HG03575 (cell line): Measurements from ENCODE around the gene NOSTRIN.
A peak's percentile ranks its signal among the peaks of the same experiment; 100 is the strongest.
"Not testable (repeated sequence)": the region's sequence is repeated elsewhere in the genome, so short reads cannot be mapped to it uniquely, and the experiment has no call there.

ENCODE experiments used
- ATAC-seq: cut with Tn5 transposase; IDR thresholded peaks from one replicate; pipeline ENCODE4 v1.9.1; 2021; ENCODE audit not compliant: unreplicated experiment, insufficient number of reproducible peaks, low FRiP score; ENCODE audit errors: extremely low read depth

Gene NOSTRIN

DNA sequence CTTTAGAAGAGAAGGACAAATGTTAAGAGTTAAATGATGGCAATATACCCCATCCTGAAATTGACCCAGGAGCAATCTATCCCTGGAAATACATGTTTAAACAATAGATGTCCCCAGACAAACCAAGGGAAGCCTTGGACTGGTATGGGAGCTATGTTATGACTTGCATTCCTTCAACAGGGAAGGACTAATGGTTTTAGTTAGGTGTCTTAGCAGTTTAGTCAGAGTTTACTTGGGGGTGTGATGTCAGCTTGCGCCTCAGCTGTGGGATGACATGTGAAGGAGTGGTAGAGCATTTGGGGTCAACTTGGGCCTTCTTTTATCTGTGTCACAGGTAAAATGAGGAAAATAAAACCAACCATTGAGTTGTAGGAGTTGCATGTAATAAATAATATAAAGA is 51.0 kb downstream of the NOSTRIN start:
- no peak for ATAC-seq

DNA sequence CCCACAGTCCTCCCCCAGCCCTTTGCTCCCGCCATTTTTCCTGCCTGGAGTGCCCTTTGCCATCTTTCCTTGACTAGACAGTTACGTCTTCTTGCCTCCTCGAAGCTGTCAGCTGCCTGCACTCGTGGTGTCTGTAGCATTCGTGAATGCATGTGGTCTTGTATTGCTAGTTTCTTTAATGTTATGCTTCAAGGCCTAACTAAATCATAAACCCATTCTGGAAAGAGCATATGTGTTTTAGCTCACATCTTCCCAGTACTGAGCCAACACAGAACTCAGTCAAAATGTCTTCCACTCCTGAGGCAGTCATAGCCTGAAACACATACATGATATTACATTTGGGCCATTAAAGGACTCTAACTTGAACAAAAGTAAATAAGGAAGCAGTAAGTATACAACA is 52.2 kb downstream of the NOSTRIN start:
- no peak for ATAC-seq

GRCh38 chr2:168855601-168856000 is 53.2 kb downstream of the NOSTRIN start:
- no peak for ATAC-seq

DNA sequence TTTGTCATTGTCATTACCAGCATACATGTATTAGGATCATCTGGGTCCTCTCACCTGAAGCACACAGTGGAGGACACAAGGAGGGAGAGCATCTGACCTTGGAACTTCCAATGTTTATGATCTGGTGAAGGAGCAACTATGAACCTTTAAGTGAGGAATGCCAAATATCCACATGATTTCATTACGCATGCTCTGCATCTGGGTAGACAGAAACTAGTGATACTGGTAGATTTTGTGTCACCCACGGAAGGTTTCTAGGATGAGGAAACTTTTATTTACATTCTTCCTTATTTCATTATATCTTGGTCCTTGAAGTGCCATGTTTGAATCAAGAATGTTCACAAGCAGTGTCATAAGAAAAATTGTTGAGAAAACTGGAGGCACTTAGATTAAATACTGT is 55.7 kb downstream of the NOSTRIN start:
- ATAC-seq: no peak

- ATAC-seq: not testable (repeated sequence)
Observed at GRCh38 chr2:168867164-168867563, 64.7 kb downstream of the NOSTRIN start.

DNA sequence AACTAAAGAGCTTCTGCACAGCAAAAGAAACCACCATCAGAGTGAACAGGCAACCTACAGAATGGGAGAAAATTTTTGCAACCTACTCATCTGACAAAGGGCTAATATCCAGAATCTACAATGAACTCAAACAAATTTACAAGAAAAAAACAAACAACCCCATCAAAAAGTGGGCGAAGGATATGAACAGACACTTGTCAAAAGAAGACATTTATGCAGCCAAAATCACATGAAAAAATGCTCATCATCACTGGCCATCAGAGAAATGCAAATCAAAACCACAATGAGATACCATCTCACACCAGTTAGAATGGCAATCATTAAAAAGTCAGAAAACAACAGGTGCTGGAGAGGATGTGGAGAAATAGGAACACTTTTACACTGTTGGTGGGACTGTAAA is 67.9 kb downstream of the NOSTRIN start:
- ATAC-seq: not testable (repeated sequence)

DNA sequence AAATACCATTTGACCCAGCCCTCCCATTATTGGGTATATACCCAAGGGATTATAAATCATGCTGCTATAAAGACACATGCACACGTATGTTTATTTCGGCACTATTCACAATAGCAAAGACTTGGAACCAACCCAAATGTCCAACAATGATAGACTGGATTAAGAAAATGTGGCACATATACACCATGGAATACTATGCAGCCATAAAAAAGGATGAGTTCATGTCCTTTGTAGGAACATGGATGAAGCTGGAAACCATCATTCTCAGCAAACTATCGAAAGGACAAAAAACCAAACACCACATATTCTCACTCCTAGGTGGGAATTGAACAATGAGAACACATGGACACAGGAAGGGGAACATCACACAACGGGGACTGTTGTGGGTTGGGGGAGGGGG is 68.4 kb downstream of the NOSTRIN start:
- not testable (repeated sequence) for ATAC-seq

DNA sequence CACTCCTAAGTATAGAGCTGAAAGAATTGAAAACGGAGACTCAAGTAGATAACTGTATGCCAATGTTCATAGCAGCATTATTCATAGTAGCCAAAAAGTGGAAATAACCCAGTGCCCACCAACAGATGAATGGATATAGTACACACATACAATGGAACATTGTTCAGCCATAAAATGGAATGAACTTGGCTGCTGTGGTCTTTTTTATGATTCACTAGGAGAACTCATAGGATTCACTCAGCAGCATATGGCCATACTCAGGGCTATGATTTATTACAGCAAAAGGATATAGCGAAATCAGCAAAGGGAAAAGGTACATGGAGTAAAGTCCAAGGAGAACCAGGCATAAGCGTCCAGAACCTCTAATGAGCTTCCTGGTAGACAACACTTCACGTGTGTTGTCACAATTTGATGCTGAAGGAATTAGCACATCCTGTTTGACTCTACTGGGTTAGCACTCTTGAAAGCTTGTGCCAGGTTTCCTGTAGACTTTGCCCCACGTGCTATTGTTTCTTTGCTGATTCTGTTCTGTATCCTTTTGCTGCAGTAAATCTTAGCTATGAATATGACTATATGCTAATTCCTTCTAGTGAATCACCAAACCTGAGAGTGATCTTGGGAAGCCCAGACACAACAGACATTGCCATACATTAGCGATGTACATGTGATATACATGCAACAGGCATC is 72.1 kb downstream of the NOSTRIN start:
- ATAC-seq: no peak

GRCh38 chr2:168882163-168882562 is 79.7 kb downstream of the NOSTRIN start:
- ATAC-seq: not testable (repeated sequence)

GRCh38 chr2:168884975-168885374 is 82.5 kb downstream of the NOSTRIN start:
- ATAC-seq: no peak

GRCh38 chr2:168889635-168890005 is 87.2 kb downstream of the NOSTRIN start:
- no peak for ATAC-seq

GRCh38 chr2:168890006-168890782 is 87.8 kb downstream of the NOSTRIN start, which contains the start of gene SPC25:
SPC25 (minus strand) TSS chr2:168890430; CDS start chr2:168889519, 911 bp downstream.
- ATAC-seq: peak; percentile 100

DNA sequence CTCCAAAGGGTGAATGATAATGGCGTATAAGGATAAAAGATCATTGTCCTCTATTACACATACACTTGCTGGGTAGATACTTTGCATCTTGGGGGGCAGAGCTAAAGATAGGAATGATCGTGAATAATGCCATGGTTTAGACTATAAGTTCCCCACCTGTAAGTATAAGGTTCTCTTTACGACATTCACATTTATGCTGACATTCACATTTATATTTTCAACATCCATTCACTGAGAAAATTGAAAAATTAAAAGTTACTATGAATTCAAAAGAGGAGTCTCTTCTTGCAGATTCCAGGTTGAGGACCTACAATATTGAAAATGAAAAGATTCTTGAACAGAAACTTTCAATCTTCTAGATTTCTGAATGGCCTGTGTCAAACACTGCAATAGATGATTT is 89.9 kb downstream of the NOSTRIN start:
- ATAC-seq: no peak

DNA sequence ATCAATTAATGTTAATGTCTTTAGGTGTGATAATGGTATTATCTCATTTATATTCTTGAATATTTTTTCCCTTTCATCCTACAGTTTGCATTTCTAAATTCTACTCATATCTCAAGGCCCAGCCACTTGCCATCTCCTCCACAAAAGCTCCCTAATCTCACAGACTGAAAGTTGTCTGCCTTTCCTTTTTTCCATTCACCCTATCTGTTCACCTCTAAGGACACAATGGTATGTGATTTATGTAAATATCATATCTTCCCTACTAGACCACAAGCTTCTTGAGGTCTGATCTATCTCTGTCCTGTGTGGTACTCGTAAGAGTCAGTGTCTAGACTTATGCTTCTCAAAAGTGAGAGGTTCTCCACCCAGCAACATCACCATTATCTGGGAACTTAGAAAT is 91.7 kb downstream of the NOSTRIN start:
- no peak for ATAC-seq

DNA sequence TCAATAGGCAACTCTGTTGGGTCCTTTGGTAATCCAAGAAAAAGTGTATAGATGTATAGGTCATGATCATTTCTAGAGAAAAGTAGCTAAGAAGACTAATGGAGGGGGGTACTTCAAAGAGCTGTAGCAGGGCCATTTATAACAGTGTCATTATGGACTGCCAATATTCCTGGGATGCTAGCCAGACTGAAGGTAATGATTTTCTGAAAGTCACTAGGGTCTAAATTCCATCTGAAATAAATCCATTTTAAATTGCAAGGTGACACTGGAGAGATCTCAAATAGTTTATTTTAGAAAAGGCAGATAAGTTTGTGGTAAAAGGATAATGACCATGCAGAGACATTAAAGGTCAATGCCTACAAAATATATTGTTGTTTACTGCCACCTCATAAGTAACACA is 92.3 kb downstream of the NOSTRIN start:
- ATAC-seq: no peak

- ATAC-seq: no peak
Observed at GRCh38 chr2:168895771-168896170, 93.3 kb downstream of the NOSTRIN start.

GRCh38 chr2:168896783-168897182 is 94.3 kb downstream of the NOSTRIN start:
- ATAC-seq: no peak

GRCh38 chr2:168897449-168897848 is 95.0 kb downstream of the NOSTRIN start:
- ATAC-seq: no peak

GRCh38 chr2:168901003-168901402 is 98.6 kb downstream of the NOSTRIN start, which contains the start of gene G6PC2:
G6PC2 (plus strand) TSS chr2:168901291; CDS start chr2:168901332, 41 bp downstream.
- ATAC-seq: no peak

GRCh38 chr2:168903888-168904287 is 101.5 kb downstream of the NOSTRIN start:
- ATAC-seq: no peak
